ENCODE results near the gene DDX24. TPM values are rescaled to one million over a fixed set of nuclear protein-coding genes. Genes with fewer than 3 reads are reported as not detected.

Gene DDX24
- polyA plus RNA-seq, 2 of the 4 experiments (the other 2 are of a cell fraction): 121 to 161 TPM

- Histone ChIP-seq H3K4me2 (no peak overlapping the region), H3K27ac (no peak overlapping the region), H3K4me3 (no peak overlapping the region), H3K9me3 (no peaks in the 10 kb centered on the region), H3K4me1 (peaks cover 4% of the 10 kb centered on the region; the same call in 2 of the 3 replicates)
- ATAC-seq: no peak
- POLR2A ChIA-PET: no interaction called here
- 74% methylated on average over 5 of the region's 5 CpGs for WGBS (ENCODE audit: missing lambda C conversion rate)
- no peak for FAIRE-seq
- no peak for TF ChIP-seq TFCP2L1 (CRISPR knock-in tag; IDR thresholded peaks at IDR 0.05)
- no peak for TF ChIP-seq RCOR1 (IDR thresholded peaks at IDR 0.05; ENCODE audit: low read depth, low read length)
- no peak for TF ChIP-seq ZSCAN20 (CRISPR knock-in tag; IDR thresholded peaks at IDR 0.05)
- no peak for DNase-seq (ENCODE audit: low read depth in 1 of 2, low spot score in 1 of 2)
- CTCF ChIA-PET: interaction anchor here (1.9 to 3.0 kb wide), 2 partner anchors 10 to 90 kb away, joined by 5 to 19 read pairs; no protein-coding TSS in a partner anchor
Observed at GRCh38 chr14:94126800-94127199, 45.8 kb upstream of the DDX24 start.

GRCh38 chr14:94126419-94126677, 45.3 kb upstream of the DDX24 start:
- no peak overlapping the region for H3K4me3 ChIP-seq
- peak; percentile 45 for TF ChIP-seq ZFP36 (IDR thresholded peaks at IDR 0.05; ENCODE audit: borderline replicate concordance, partially characterized antibody)
- no peak for TF ChIP-seq ESRRA (IDR thresholded peaks at IDR 0.05; ENCODE audit: borderline replicate concordance, low read length)
- TF ChIP-seq TFCP2L1 (CRISPR knock-in tag; IDR thresholded peaks at IDR 0.05): no peak
- no peak for TF ChIP-seq CBX8 (IDR thresholded peaks at IDR 0.05)
- TF ChIP-seq JUN (IDR thresholded peaks at IDR 0.05): no peak
- no peak for TF ChIP-seq USF2 (IDR thresholded peaks at IDR 0.05)
- TF ChIP-seq EHMT2 (IDR thresholded peaks at IDR 0.05; ENCODE audit: low read depth): no peak
- no peak for TF ChIP-seq CHD2 (IDR thresholded peaks at IDR 0.05; ENCODE audit: low read length, partially characterized antibody)
- no peak for TF ChIP-seq BCL3 (IDR thresholded peaks at IDR 0.05)
- no peak overlapping the region for H3K4me2 ChIP-seq
- H3K27ac ChIP-seq: no peak overlapping the region
- ATAC-seq (no peak), DNase-seq (ENCODE audit: low read depth in 1 of 2, low spot score in 1 of 2) (no peak), FAIRE-seq (no peak)
- WGBS (ENCODE audit: missing lambda C conversion rate): 75% methylated on average over 1 of the region's 1 CpG
- POLR2A ChIA-PET: no interaction called here
- CTCF ChIA-PET: interaction anchor here (1.0 to 3.0 kb wide), 4 partner anchors 10 to 90 kb away, joined by 3 to 19 read pairs (median 4); no protein-coding TSS in a partner anchor
- no peaks in the 10 kb centered on the region for H3K9me3 ChIP-seq
- peaks cover 4% of the 10 kb centered on the region; the same call in 2 of the 3 replicates for H3K4me1 ChIP-seq

DNA sequence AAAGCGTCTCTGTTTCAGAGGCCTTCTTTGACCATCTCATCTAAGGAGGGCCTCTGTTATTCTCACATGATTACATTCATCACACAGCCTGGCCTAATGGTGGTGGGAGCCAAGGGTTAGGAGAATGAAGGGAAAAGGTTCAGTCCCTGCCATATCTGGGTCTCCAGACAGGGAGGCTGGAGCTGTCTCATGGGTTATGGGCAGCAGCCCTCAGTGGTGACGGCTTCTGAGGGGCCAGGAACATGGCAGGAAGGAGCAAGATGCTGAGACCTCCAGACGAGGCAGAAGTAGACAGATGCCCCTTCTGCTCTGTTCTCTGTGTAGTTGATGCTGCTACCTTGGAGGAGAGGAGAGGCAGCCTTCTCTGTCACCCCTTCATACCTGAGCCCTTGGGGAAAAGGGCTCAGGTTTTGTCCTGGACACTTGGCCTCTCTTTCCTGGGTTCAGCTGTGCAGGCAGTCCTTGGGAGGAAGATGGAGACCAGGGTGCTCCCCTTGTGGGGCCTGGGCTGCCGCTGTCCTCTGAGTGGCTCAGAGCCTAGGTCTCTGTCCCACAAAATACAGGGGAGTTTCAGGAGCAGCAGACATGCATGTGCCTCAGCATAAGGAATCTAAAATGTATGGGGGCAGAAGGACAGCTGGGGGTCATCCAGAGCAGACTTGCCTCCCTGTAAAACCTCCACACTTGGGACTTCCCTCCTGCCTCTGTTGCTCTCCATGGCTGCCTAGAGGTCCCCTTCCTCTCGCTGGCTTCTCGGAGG, 44.8 kb upstream of the DDX24 start:
- no peak for FAIRE-seq
- H3K4me1 ChIP-seq: peaks cover 4% of the 10 kb centered on the region; the same call in 2 of the 3 replicates
- no peak overlapping the region for H3K4me2 ChIP-seq
- CTCF ChIA-PET: interaction anchor here (1.0 to 1.9 kb wide), 3 partner anchors 11 to 89 kb away, joined by 3 to 5 read pairs (median 3); no protein-coding TSS in a partner anchor
- TF ChIP-seq NPAS2 (CRISPR knock-in tag; IDR thresholded peaks at IDR 0.05; ENCODE audit: borderline replicate concordance): no peak
- no peak for TF ChIP-seq SREBF2 (IDR thresholded peaks at IDR 0.05)
- no peak for TF ChIP-seq POLR2AphosphoS2 (conservative IDR thresholded peaks at IDR 0.05; ENCODE audit: low read length)
- no peak overlapping the region for H3K4me3 ChIP-seq
- no peak for ATAC-seq
- WGBS (ENCODE audit: missing lambda C conversion rate): 79% methylated on average over 6 of the region's 6 CpGs
- DNase-seq (ENCODE audit: low read depth in 1 of 2, low spot score in 1 of 2): no peak
- no peak overlapping the region for H3K27ac ChIP-seq
- POLR2A ChIA-PET: no interaction called here
- H3K9me3 ChIP-seq: no peaks in the 10 kb centered on the region

DNA sequence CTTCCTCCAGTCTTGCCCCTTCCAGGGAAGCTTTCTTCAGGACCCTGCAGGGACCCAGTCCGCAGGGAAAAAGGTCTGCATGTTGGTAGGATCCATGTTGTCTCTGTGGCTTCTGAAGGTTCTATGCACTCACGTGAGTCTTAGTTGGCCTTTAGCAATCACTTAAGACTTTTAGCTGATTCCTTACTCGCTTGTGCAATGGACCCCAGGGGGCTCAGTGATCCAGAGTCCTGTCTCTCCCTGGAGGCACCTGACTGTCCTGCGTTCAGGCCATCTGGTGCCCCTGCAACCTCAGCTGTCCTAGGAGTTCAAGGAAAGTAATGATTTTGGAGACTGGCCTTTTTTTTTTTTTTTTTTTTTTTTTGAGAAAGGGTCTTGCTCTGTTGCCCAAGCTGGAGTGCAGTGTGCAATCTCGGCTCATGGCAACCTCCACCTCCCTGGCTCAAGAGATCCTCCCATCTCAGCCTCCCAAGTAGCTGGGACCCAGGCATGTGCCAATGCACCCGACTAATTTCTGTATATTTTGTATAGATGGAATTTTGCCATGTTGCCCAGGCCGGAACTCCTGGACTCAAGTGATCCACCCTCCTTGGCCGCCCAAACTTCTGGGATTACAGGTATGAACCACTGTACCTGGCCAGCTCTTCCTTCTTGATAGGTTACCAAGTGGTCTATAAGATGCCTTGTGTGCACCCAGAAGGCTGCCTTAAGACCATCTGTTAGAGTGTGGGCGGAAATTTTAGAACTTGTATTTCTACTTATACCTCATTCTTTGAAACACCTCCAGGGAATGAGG, 43.8 kb upstream of the DDX24 start:
- WGBS (ENCODE audit: missing lambda C conversion rate): 70% methylated on average over 9 of the region's 9 CpGs
- TF ChIP-seq HOXA7 (CRISPR knock-in tag; IDR thresholded peaks at IDR 0.05): no peak
- TF ChIP-seq CBX8 (IDR thresholded peaks at IDR 0.05): no peak
- no peak for TF ChIP-seq ZSCAN20 (CRISPR knock-in tag; IDR thresholded peaks at IDR 0.05)
- TF ChIP-seq NR3C1 (IDR thresholded peaks at IDR 0.05): no peak
- TF ChIP-seq HES2 (IDR thresholded peaks at IDR 0.05): no peak
- TF ChIP-seq HOXB5 (CRISPR knock-in tag; IDR thresholded peaks at IDR 0.05): no peak
- no peak for TF ChIP-seq RCOR1 (IDR thresholded peaks at IDR 0.05; ENCODE audit: low read depth, low read length)
- no peak for TF ChIP-seq JUN (IDR thresholded peaks at IDR 0.05)
- no peak for TF ChIP-seq FOSB (CRISPR knock-in tag; IDR thresholded peaks at IDR 0.05)
- TF ChIP-seq RAD21 (conservative IDR thresholded peaks at IDR 0.05 in 1 of 2, IDR thresholded peaks at IDR 0.05 in 1 of 2): no peak
- TF ChIP-seq POLR2A (IDR thresholded peaks at IDR 0.05; ENCODE audit: low read length): no peak
- no peak for TF ChIP-seq ZNF302 (CRISPR knock-in tag; IDR thresholded peaks at IDR 0.05)
- TF ChIP-seq FOSL2 (IDR thresholded peaks at IDR 0.05): no peak
- no peak for TF ChIP-seq FOSL2 (CRISPR knock-in tag; IDR thresholded peaks at IDR 0.05)
- no peak for TF ChIP-seq RARB (CRISPR knock-in tag; IDR thresholded peaks at IDR 0.05)
- no peak for TF ChIP-seq KDM5A (IDR thresholded peaks at IDR 0.05)
- TF ChIP-seq RFX5 (IDR thresholded peaks at IDR 0.05): no peak
- DNase-seq (ENCODE audit: low read depth in 1 of 2, low spot score in 1 of 2) (no peak), FAIRE-seq (no peak), ATAC-seq (no peak)
- H3K4me1 ChIP-seq: no peaks in the 10 kb centered on the region
- ChIA-PET CTCF (interaction anchor here (0.5 to 1.9 kb wide), 5 partner anchors 8 to 835 kb away, joined by 3 to 5 read pairs (median 4); no protein-coding TSS in a partner anchor), POLR2A (no interaction called here)
- no peak overlapping the region for H3K4me3 ChIP-seq
- H3K27ac ChIP-seq: no peak overlapping the region
- no peak overlapping the region for H3K4me2 ChIP-seq
- 0 out of 3 replicates have a peak, but pooled peaks cover 3% of the 10 kb centered on the region for H3K9me3 ChIP-seq

Data from A549 (cell line).